PC-3 (cell line): ENCODE measurements around the gene RAB3GAP2. TPM values are rescaled to one million over a fixed set of nuclear protein-coding genes. Genes with fewer than 3 reads are reported as not detected.
"Not testable (repeated sequence)": the region's sequence is repeated elsewhere in the genome, so short reads cannot be mapped to it uniquely, and the experiment has no call there.

Experiments used
- ATAC-seq: fragments of 200-7000 bp; cut with Tn5 transposase; 2 replicates; pipeline ENCODE4 v1.9.1; 2020; ENCODE audit warnings: mild to moderate bottlenecking, moderate library complexity
- BruUV-seq: library from RNA; stranded (reverse); fragments of 400-500 nt; replicated peaks from 2 replicates; lab custom pipeline; 2021; lab: Mats Ljungman, UMichigan
- CTCF ChIA-PET: fragments of 300-600 bp; sonication (Branson Sonifier 250); formaldehyde crosslinking; loops from one replicate; lab custom pipeline; 2022; ENCODE audit warnings: antibody characterized with exemption; lab: Charles Lee
- POLR2A ChIA-PET: fragments of 300-600 bp; sonication (Branson Sonifier 250); formaldehyde crosslinking; loops from one replicate; lab custom pipeline; 2022; ENCODE audit warnings: antibody characterized with exemption; ENCODE audit not compliant: unreplicated experiment; lab: Charles Lee
- DNase-seq: peaks from one replicate; pipeline ENCODE4 v3.0.0-alpha.2; 2015
- H2AFZ ChIP-seq: fragments of 300-600 bp; sonication (generic); 2 replicates; pipeline ENCODE4 v1.6.0; 2016; ENCODE audit warnings: antibody characterized with exemption, low read length
- H3F3A ChIP-seq: fragments of 300-600 bp; sonication (generic); one replicate; pipeline ENCODE4 v1.6.0; 2017; ENCODE audit warnings: antibody characterized with exemption, low read length, control low read depth, mild to moderate bottlenecking; ENCODE audit not compliant: unreplicated experiment
- H3K27ac ChIP-seq: fragments of 300-600 bp; sonication (generic); 2 replicates; pipeline ENCODE4 v1.5.1; 2016; ENCODE audit warnings: mild to moderate bottlenecking, low read length
- H3K27me3 ChIP-seq: fragments of 300-600 bp; sonication (generic); 2 replicates; pipeline ENCODE4 v1.6.1; 2016; ENCODE audit warnings: low read length, mixed read lengths
- H3K36me3 ChIP-seq: fragments of 300-600 bp; sonication (generic); 2 replicates; pipeline ENCODE4 v1.6.1; 2016; ENCODE audit warnings: low read depth, mixed run types, low read length, mixed read lengths
- H3K4me1 ChIP-seq: fragments of 300-600 bp; sonication (generic); 2 replicates; pipeline ENCODE4 v1.5.1; 2016; ENCODE audit warnings: low read length; ENCODE audit not compliant: insufficient read depth
- H3K4me2 ChIP-seq: fragments of 300-600 bp; sonication (generic); 2 replicates; pipeline ENCODE4 v1.6.0; 2016; ENCODE audit warnings: low read length
- H3K4me3 ChIP-seq: fragments of 300-600 bp; sonication (generic); 2 replicates; pipeline ENCODE4 v1.5.1; 2016; ENCODE audit warnings: mild to moderate bottlenecking, low read length, mixed read lengths
- H3K79me2 ChIP-seq: fragments of 300-600 bp; sonication (generic); 2 replicates; pipeline ENCODE4 v1.6.1; 2017; ENCODE audit warnings: low read length, mixed read lengths
- H3K9ac ChIP-seq: fragments of 300-600 bp; sonication (generic); 2 replicates; pipeline ENCODE4 v1.6.0; 2016; ENCODE audit warnings: mild to moderate bottlenecking, low read length
- H3K9me2 ChIP-seq: fragments of 300-600 bp; sonication (generic); replicated peaks from 2 replicates; pipeline ENCODE4 v1.6.1; 2016; ENCODE audit warnings: mixed run types, low read length, mixed read lengths
- H3K9me3 ChIP-seq: fragments of 300-600 bp; sonication (generic); 2 replicates; pipeline ENCODE4 v1.6.1; 2016; ENCODE audit warnings: low read length, mixed read lengths
- H4K20me1 ChIP-seq: fragments of 300-600 bp; sonication (generic); 2 replicates; pipeline ENCODE4 v1.6.1; 2016; ENCODE audit warnings: low read length, mixed read lengths
- EZH2 ChIP-seq: fragments of 300-600 bp; sonication (generic); IDR thresholded peaks from one replicate; pipeline ENCODE4 v1.6.1; 2017; ENCODE audit warnings: antibody characterized with exemption, mild to moderate bottlenecking, low read length; ENCODE audit not compliant: unreplicated experiment
- EZH2phosphoT487 ChIP-seq: fragments of 300-600 bp; sonication (generic); IDR thresholded peaks from 2 replicates; pipeline ENCODE4 v1.6.1; 2018; ENCODE audit warnings: mild to moderate bottlenecking, antibody characterized with exemption, low read length, borderline replicate concordance
- intact Hi-C: fragments of 100-400 bp; cut with micrococcal nuclease; formaldehyde crosslinking; loops from 2 replicates; pipeline ENCODE4 v1.9.0; 2023
- total RNA-seq: library from RNA; depleted of rRNA; stranded (reverse); fragments of >200 nt; gene quantifications from 2 replicates; pipeline ENCODE4 v1.2.3, GENCODE V29; 2014
- TF ChIP-seq, protein P1 (sequence below): fragments of 300-600 bp; sonication (generic); conservative IDR thresholded peaks from 2 replicates; pipeline ENCODE4 v1.5.1; 2017; ENCODE audit warnings: antibody characterized with exemption, low read depth, mild to moderate bottlenecking, low read length

The RAB3GAP2 gene
- total RNA-seq, 1 experiment from 2014 or later = 16.7 TPM

- Histone ChIP-seq H4K20me1 (no peaks in the 10 kb centered on the region), H3F3A (no peaks in the 10 kb centered on the region), H3K9me2 (no peaks in the 10 kb centered on the region), H3K9me3 (no peaks in the 10 kb centered on the region), H2AFZ (no peak overlapping the region), H3K36me3 (peaks cover 31% of the 10 kb centered on the region), H3K4me3 (no peak overlapping the region), H3K9ac (no peak overlapping the region), H3K27ac (no peak overlapping the region), H3K4me2 (no peak overlapping the region), H3K79me2 (no peaks in the 10 kb centered on the region), H3K4me1 (no peaks in the 10 kb centered on the region), H3K27me3 (no peaks in the 10 kb centered on the region)
- CTCF ChIA-PET = no interaction called here
- DNase-seq (no peak), ATAC-seq (no peak)
- intact Hi-C loops = no loop called here
- POLR2A ChIA-PET = no interaction called here
- BruUV-seq = no TSS peak
- TF ChIP-seq EZH2 = no peak
- TF ChIP-seq, protein P1, sequence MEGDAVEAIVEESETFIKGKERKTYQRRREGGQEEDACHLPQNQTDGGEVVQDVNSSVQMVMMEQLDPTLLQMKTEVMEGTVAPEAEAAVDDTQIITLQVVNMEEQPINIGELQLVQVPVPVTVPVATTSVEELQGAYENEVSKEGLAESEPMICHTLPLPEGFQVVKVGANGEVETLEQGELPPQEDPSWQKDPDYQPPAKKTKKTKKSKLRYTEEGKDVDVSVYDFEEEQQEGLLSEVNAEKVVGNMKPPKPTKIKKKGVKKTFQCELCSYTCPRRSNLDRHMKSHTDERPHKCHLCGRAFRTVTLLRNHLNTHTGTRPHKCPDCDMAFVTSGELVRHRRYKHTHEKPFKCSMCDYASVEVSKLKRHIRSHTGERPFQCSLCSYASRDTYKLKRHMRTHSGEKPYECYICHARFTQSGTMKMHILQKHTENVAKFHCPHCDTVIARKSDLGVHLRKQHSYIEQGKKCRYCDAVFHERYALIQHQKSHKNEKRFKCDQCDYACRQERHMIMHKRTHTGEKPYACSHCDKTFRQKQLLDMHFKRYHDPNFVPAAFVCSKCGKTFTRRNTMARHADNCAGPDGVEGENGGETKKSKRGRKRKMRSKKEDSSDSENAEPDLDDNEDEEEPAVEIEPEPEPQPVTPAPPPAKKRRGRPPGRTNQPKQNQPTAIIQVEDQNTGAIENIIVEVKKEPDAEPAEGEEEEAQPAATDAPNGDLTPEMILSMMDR = no peak
- TF ChIP-seq EZH2phosphoT487 = no peak
These were observed 112.2 kb downstream of the RAB3GAP2 start for GRCh38 chr1:220160027-220160426.

DNA sequence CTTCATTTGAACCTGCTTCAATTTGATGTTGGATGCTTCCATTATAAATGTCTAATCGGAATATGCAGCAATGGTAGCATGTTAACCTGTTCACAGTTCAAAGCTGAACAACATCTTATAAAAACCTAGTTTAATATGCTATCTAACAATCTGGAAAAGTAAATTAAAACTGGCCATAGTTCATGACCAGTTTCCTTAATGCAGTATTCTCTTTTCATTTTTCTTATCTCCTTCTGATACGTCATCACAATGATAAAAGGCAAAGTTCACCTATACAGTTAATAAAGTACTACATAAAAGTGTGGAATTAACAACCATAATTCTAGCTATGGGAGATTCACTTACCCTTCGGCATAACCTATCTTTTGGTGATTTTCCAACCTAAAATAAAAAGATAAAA, 113.2 kb downstream of the RAB3GAP2 start:
- H3K36me3 ChIP-seq = peaks cover 26% of the 10 kb centered on the region
- no peak for ATAC-seq
- BruUV-seq = no TSS peak

GRCh38 chr1:220158530-220158929, 113.7 kb downstream of the RAB3GAP2 start:
- intact Hi-C loops, H3K9ac ChIP-seq, H2AFZ ChIP-seq, H3K4me2 ChIP-seq, H3K79me2 ChIP-seq, H3K4me3 ChIP-seq, H3F3A ChIP-seq, H3K9me2 ChIP-seq, H3K27ac ChIP-seq, BruUV-seq, CTCF ChIA-PET, H4K20me1 ChIP-seq, H3K27me3 ChIP-seq, DNase-seq, H3K9me3 ChIP-seq, POLR2A ChIA-PET, H3K4me1 ChIP-seq, ATAC-seq: not testable (repeated sequence)
- peaks cover 26% of the 10 kb centered on the region for H3K36me3 ChIP-seq

More for the DNA sequence above, 113.2 kb downstream of the RAB3GAP2 start:
- Histone ChIP-seq H3K79me2 (no peaks in the 10 kb centered on the region), H3K9ac (no peak overlapping the region), H3K4me1 (no peaks in the 10 kb centered on the region), H3K27me3 (no peaks in the 10 kb centered on the region), H3K4me3 (no peak overlapping the region), H3K27ac (no peak overlapping the region), H3K4me2 (no peak overlapping the region), H3F3A (no peaks in the 10 kb centered on the region), H3K9me2 (no peaks in the 10 kb centered on the region), H3K9me3 (no peaks in the 10 kb centered on the region), H4K20me1 (no peaks in the 10 kb centered on the region), H2AFZ (no peak overlapping the region)
- intact Hi-C loops = no loop called here
- CTCF ChIA-PET = no interaction called here
- POLR2A ChIA-PET = no interaction called here
- TF ChIP-seq EZH2 (no peak), EZH2phosphoT487 (no peak)
- TF ChIP-seq, protein P1 = no peak
- no peak for DNase-seq
